HepG2 (cell line): ENCODE results near the gene BATF2. TPM values are rescaled to one million over a fixed set of nuclear protein-coding genes. Genes with fewer than 3 reads are reported as not detected.

ENCODE experiments used
- CREB3 ChIP-seq: sonication (generic); formaldehyde crosslinking; IDR thresholded peaks from 2 replicates; pipeline ENCODE4 v1.5.0; 2020; ENCODE audit warnings: missing genetic modification reagents
- DPF2 ChIP-seq: sonication (generic); formaldehyde crosslinking; IDR thresholded peaks from 2 replicates; pipeline ENCODE4 v1.4.0; 2020; ENCODE audit warnings: mild to moderate bottlenecking, low read depth, missing genetic modification reagents, borderline replicate concordance
- ERF ChIP-seq: IDR thresholded peaks from 2 replicates; pipeline ENCODE4 v1.6.1; 2018; ENCODE audit warnings: missing biosample characterization, missing genetic modification reagents
- FOSL2 ChIP-seq: sonication (generic); formaldehyde crosslinking; IDR thresholded peaks from 2 replicates; pipeline ENCODE4 v1.4.0; 2020; ENCODE audit warnings: missing genetic modification reagents
- FUBP1 ChIP-seq: sonication (generic); formaldehyde crosslinking; IDR thresholded peaks from 2 replicates; pipeline ENCODE4 v1.5.1; 2020; ENCODE audit warnings: missing genetic modification reagents, mild to moderate bottlenecking, borderline replicate concordance
- HNF4A ChIP-seq: sonication (generic); formaldehyde crosslinking; IDR thresholded peaks from 2 replicates; pipeline ENCODE4 v1.4.0; 2020; ENCODE audit warnings: missing genetic modification reagents
- KLF15 ChIP-seq: sonication (generic); formaldehyde crosslinking; IDR thresholded peaks from 2 replicates; pipeline ENCODE4 v1.8.1; 2023; ENCODE audit warnings: borderline replicate concordance, mild to moderate bottlenecking, inconsistent platforms, missing genetic modification reagents, mixed read lengths
- MBNL3 ChIP-seq: fragments of 250-450 bp; sonication (Bioruptor Pico); conservative IDR thresholded peaks from 2 replicates; pipeline ENCODE4 v1.8.0; 2022; ENCODE audit warnings: mild to moderate bottlenecking, inconsistent platforms
- NFIC ChIP-seq: IDR thresholded peaks from 2 replicates; pipeline ENCODE4 v1.6.1; 2012; ENCODE audit warnings: mild to moderate bottlenecking, low read length, inconsistent platforms
- SALL1 ChIP-seq: sonication (generic); formaldehyde crosslinking; IDR thresholded peaks from 2 replicates; pipeline ENCODE4 v1.8.0; 2022; ENCODE audit warnings: mild to moderate bottlenecking, missing genetic modification reagents
- SP5 ChIP-seq: IDR thresholded peaks from 2 replicates; pipeline ENCODE4 v1.6.1; 2016; ENCODE audit warnings: low read depth, borderline replicate concordance
- ZNF331 ChIP-seq: sonication (generic); formaldehyde crosslinking; IDR thresholded peaks from 2 replicates; pipeline ENCODE4 v1.4.0; 2020; ENCODE audit warnings: missing genetic modification reagents
- ZNF414 ChIP-seq: sonication (generic); formaldehyde crosslinking; IDR thresholded peaks from 2 replicates; pipeline ENCODE4 v1.5.0; 2020; ENCODE audit warnings: missing genetic modification reagents
- ZNF430 ChIP-seq: sonication (generic); formaldehyde crosslinking; IDR thresholded peaks from 2 replicates; pipeline ENCODE4 v1.9.0; 2021; ENCODE audit warnings: mild to moderate bottlenecking, missing genetic modification reagents
- ZNF44 ChIP-seq: sonication (generic); formaldehyde crosslinking; IDR thresholded peaks from 2 replicates; pipeline ENCODE4 v1.5.1; 2020; ENCODE audit warnings: mild to moderate bottlenecking, missing genetic modification reagents
- ZNF512 ChIP-seq: sonication (generic); formaldehyde crosslinking; IDR thresholded peaks from 2 replicates; pipeline ENCODE4 v1.4.0; 2020; ENCODE audit warnings: mild to moderate bottlenecking, missing genetic modification reagents
- ZNF558 ChIP-seq: sonication (generic); formaldehyde crosslinking; IDR thresholded peaks from 2 replicates; pipeline ENCODE4 v1.9.0; 2022; ENCODE audit warnings: mild to moderate bottlenecking, missing genetic modification reagents, borderline replicate concordance
- ZNF589 ChIP-seq: sonication (generic); formaldehyde crosslinking; conservative IDR thresholded peaks from 2 replicates; pipeline ENCODE4 v1.8.0; 2022; ENCODE audit warnings: mild to moderate bottlenecking, moderate library complexity, missing genetic modification reagents
- ZNF607 ChIP-seq: sonication (generic); formaldehyde crosslinking; IDR thresholded peaks from 2 replicates; pipeline ENCODE4 v1.5.1; 2020; ENCODE audit warnings: missing genetic modification reagents, mild to moderate bottlenecking, borderline replicate concordance
- ZNF720 ChIP-seq: sonication (generic); formaldehyde crosslinking; IDR thresholded peaks from 2 replicates; pipeline ENCODE4 v1.4.0; 2020; ENCODE audit warnings: missing genetic modification reagents
- ZNF75D ChIP-seq: sonication (generic); formaldehyde crosslinking; IDR thresholded peaks from 2 replicates; pipeline ENCODE4 v1.8.1; 2023; ENCODE audit warnings: missing genetic modification reagents, mild to moderate bottlenecking, borderline replicate concordance
- polyA plus RNA-seq, 8 experiments: library from polyadenylated mRNA; depleted of rRNA in 3 of 8; stranded (reverse) in 7 of 8; unstranded in 1 of 8; fragments of >200 nt; fragmentation: Illumina TruSeq in 4 of 8; extraction: Trizol in 4 of 8; gene quantifications; 2 replicates each; pipeline versions ENCODE4 v1.2.1 to v1.2.3, GENCODE V29; 2011 to 2016; ENCODE audit warnings: low read depth in 4 of 8, missing spikeins in 1 of 8, mixed read lengths in 1 of 8; ENCODE audit not compliant: insufficient read depth in 1 of 8
- total RNA-seq, 5 experiments: library from RNA; depleted of rRNA; stranded (reverse); fragments of >200 nt; fragmentation: Illumina TruSeq; extraction: Trizol; gene quantifications; 2 replicates each; pipeline ENCODE4 v1.2.3, GENCODE V29; 2016; ENCODE audit warnings: low read depth in 1 of 5
- TF ChIP-seq, protein P1 (sequence below): sonication (generic); formaldehyde crosslinking; IDR thresholded peaks from 2 replicates; pipeline ENCODE4 v1.4.0; 2020; ENCODE audit warnings: mild to moderate bottlenecking, missing genetic modification reagents
- TF ChIP-seq, protein P2 (sequence below): sonication (generic); formaldehyde crosslinking; IDR thresholded peaks from 2 replicates; pipeline ENCODE4 v1.8.1; 2023; ENCODE audit warnings: mild to moderate bottlenecking, missing genetic modification reagents

The BATF2 gene
- total and polyA plus RNA-seq, 2 of the 13 experiments (the other 11 are each of a cell fraction or from before 2014, with no cell fraction given), result 2.8 to 3.9 TPM

DNA sequence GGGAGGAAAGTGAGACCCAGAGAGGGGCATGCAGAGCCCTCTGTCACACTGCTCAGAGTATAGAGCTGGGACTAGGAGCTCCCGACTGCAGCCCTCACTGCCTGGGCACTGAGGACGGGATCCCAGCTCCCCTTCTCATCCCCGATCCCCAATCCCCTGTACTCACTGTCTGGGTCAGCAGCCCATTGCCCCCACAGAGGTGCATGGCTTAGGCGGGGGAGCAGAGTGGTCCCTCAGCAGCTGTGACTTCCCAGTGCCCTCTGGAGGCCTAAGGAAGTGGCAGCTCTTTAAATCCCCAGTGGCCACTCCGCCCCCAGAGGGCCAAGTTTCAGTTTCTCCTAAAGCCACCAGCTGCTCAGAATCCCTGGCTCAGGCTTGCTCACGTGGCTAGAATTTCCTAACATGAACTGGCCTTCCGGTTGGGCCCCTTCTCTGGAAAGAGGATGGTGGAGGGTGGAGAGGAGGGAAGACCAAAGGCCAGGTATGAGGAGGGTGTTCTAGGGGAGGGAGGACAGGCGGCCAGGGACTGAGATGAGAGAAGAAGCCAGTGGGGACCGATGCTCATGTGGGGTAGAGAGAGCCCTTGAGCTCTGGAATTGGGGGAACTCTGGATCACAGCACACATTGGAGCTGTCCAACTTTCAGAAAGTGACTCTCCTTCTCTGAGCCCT is at the start of gene BATF2 (continued):
- TF ChIP-seq ZNF331 (CRISPR knock-in tag) (peak; percentile 79; the same call in 1 of the 2 replicates), ZNF558 (CRISPR knock-in tag) (no peak), ZNF607 (CRISPR knock-in tag) (no peak), SP5 (CRISPR knock-in tag) (peak; percentile 66; the same call in 1 of the 2 replicates), ZNF414 (CRISPR knock-in tag) (no peak), MBNL3 (no peak), ZNF44 (no peak), ZNF75D (CRISPR knock-in tag) (no peak), ZNF589 (CRISPR knock-in tag) (no peak), HNF4A (CRISPR knock-in tag) (peak; percentile 80), CREB3 (CRISPR knock-in tag) (no peak), ZNF430 (CRISPR knock-in tag) (peak; percentile 74; the same call in 1 of the 2 replicates), ERF (CRISPR knock-in tag) (peak; percentile 30; the same call in 1 of the 2 replicates), SALL1 (CRISPR knock-in tag) (peak; percentile 75), ZNF512 (CRISPR knock-in tag) (no peak), ZNF720 (CRISPR knock-in tag) (no peak), KLF15 (no peak), DPF2 (CRISPR knock-in tag) (peak; percentile 44; the same call in 1 of the 2 replicates), NFIC (no peak), FUBP1 (no peak), FOSL2 (CRISPR knock-in tag) (peak; percentile 58)
- TF ChIP-seq, protein P1, sequence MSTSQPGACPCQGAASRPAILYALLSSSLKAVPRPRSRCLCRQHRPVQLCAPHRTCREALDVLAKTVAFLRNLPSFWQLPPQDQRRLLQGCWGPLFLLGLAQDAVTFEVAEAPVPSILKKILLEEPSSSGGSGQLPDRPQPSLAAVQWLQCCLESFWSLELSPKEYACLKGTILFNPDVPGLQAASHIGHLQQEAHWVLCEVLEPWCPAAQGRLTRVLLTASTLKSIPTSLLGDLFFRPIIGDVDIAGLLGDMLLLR (CRISPR knock-in tag), result no peak
- TF ChIP-seq, protein P2, sequence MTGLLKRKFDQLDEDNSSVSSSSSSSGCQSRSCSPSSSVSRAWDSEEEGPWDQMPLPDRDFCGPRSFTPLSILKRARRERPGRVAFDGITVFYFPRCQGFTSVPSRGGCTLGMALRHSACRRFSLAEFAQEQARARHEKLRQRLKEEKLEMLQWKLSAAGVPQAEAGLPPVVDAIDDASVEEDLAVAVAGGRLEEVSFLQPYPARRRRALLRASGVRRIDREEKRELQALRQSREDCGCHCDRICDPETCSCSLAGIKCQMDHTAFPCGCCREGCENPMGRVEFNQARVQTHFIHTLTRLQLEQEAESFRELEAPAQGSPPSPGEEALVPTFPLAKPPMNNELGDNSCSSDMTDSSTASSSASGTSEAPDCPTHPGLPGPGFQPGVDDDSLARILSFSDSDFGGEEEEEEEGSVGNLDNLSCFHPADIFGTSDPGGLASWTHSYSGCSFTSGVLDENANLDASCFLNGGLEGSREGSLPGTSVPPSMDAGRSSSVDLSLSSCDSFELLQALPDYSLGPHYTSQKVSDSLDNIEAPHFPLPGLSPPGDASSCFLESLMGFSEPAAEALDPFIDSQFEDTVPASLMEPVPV (CRISPR knock-in tag), result peak; percentile 27; the same call in 1 of the 2 replicates
